GM23248 (cell line): ENCODE results near the gene CHRNA3.

ENCODE experiments used
- EZH2 ChIP-seq: fragments of 200-600 bp; sonication (generic); IDR thresholded peaks from 2 replicates; pipeline ENCODE4 v1.6.1; 2018; ENCODE audit warnings: antibody characterized with exemption, mild to moderate bottlenecking; ENCODE audit not compliant: insufficient read depth, poor library complexity, severe bottlenecking
- EZH2phosphoT487 ChIP-seq: fragments of 200-600 bp; sonication (generic); IDR thresholded peaks from 2 replicates; pipeline ENCODE4 v1.6.1; 2018; ENCODE audit warnings: antibody characterized with exemption, moderate library complexity, mild to moderate bottlenecking, low read depth; ENCODE audit not compliant: insufficient read depth

GRCh38 chr15:78642331-78642730 lies 21.5 kb upstream of the CHRNA3 start:
- TF ChIP-seq EZH2 (no peak), EZH2phosphoT487 (no peak)
